Brain microvascular endothelial cell (primary cell): Measurements from ENCODE around the gene KRTAP26-1.

ENCODE experiments used
- DNase-seq: peaks from one replicate; pipeline ENCODE4 v3.0.0-alpha.2; 2020
- H3K27ac ChIP-seq: fragments of 250-450 bp; sonication (Bioruptor Pico); 2 replicates; pipeline ENCODE4 v1.5.1; 2020; ENCODE audit warnings: mild to moderate bottlenecking, moderate library complexity
- H3K27me3 ChIP-seq: fragments of 250-450 bp; sonication (Bioruptor Pico); replicated peaks from 2 replicates; pipeline ENCODE4 v1.5.1; 2020; ENCODE audit warnings: mild to moderate bottlenecking
- H3K36me3 ChIP-seq: fragments of 250-450 bp; sonication (Bioruptor Pico); replicated peaks from 2 replicates; pipeline ENCODE4 v1.5.1; 2020; ENCODE audit warnings: mild to moderate bottlenecking
- H3K4me3 ChIP-seq: 2 replicates; pipeline ENCODE4 v1.5.1; 2011; ENCODE audit warnings: low read depth, mild to moderate bottlenecking, control low read depth, low read length, moderate library complexity
- in situ Hi-C: cut with HindIII; loops from 2 replicates; pipeline ENCODE4 v1.10.0; 2017; ENCODE audit warnings: low sequenced_read_pairs, low pct_ligation_motif_present
- TF ChIP-seq, protein P1 (sequence below): IDR thresholded peaks from 2 replicates; pipeline ENCODE4 v1.5.1; 2011; ENCODE audit warnings: low read depth, mild to moderate bottlenecking, moderate library complexity, low read length, control low read depth, inconsistent platforms; ENCODE audit errors: missing control alignments

Gene KRTAP26-1

DNA sequence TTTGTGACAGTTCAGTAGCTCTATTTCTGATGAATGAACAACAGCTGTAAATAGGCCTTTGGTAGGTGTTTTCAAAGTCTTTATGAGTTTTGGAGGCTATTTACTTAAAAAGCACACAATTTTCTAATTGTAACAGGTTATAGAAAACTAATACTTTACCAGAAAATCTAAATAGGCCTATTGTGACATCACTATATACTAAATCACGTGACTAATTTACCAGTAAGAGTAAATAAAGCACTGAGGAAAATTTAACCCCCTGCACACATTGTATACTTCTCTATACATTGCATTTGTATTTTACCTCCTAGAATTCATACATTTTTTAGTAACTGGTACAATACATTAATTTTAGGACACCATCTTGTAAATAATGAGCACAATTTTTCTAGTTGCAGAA is 15.0 kb downstream of the KRTAP26-1 start:
- H3K27me3 ChIP-seq = no peaks in the 10 kb centered on the region
- H3K4me3 ChIP-seq = no peak overlapping the region
- in situ Hi-C loops = no loop called here
- H3K36me3 ChIP-seq = no peaks in the 10 kb centered on the region
- no peak overlapping the region for H3K27ac ChIP-seq
- TF ChIP-seq, protein P1, sequence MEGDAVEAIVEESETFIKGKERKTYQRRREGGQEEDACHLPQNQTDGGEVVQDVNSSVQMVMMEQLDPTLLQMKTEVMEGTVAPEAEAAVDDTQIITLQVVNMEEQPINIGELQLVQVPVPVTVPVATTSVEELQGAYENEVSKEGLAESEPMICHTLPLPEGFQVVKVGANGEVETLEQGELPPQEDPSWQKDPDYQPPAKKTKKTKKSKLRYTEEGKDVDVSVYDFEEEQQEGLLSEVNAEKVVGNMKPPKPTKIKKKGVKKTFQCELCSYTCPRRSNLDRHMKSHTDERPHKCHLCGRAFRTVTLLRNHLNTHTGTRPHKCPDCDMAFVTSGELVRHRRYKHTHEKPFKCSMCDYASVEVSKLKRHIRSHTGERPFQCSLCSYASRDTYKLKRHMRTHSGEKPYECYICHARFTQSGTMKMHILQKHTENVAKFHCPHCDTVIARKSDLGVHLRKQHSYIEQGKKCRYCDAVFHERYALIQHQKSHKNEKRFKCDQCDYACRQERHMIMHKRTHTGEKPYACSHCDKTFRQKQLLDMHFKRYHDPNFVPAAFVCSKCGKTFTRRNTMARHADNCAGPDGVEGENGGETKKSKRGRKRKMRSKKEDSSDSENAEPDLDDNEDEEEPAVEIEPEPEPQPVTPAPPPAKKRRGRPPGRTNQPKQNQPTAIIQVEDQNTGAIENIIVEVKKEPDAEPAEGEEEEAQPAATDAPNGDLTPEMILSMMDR = no peak
- DNase-seq = no peak

DNA sequence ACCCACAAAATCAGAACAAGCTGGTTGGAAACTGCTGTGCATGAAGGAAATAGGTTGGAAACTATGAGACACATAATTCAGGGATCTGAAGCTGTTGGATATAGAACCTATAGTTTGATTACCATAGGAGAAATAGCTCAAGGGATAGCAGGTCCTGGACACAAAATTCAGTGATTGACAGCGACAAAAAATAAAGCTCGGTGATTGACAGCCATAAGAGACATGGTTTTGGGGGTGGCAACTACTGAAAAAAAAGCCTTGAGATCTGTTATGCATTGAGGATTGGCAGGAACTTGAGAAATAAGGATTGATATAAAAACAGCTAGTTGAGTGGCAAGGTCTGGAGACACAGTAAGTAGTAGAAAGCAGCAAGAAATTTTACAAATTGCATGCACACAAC is 30.9 kb downstream of the KRTAP26-1 start, which contains the start of gene KRTAP25-1:
Gene KRTAP25-1 (minus strand): TSS at position 300 of the 400 bp plus-strand sequence. CDS start 24 bp downstream, at position 276.
- no peak within 1 kb of the TSS for H3K27ac ChIP-seq
- TF ChIP-seq, protein P1 = no peak

DNA sequence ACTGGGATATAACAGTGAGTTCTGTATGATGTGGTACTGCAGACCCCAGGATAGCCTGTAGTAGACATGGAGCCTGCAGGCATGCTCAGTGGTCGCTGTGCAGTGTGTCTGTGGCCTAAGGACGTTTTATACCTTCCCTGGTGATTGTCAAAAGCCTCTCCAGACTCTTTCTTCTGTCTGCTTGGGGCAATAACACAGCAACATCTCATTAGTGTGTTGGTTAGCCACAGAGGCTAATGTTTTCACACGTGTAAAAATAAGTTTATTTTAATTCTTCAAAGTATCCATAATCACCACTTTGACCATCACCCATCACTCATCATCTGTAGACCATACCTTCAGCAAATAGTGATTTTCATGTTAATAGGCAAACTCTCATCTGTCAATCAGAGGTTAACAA is 37.3 kb downstream of the KRTAP26-1 start, which contains the start of gene KRTAP24-1:
Gene KRTAP24-1 (minus strand): TSS at position 101 of the 400 bp plus-strand sequence. CDS start 18 bp downstream, at position 83.
- in situ Hi-C loops = no loop called here
- no peak within 1 kb of the TSS for H3K27ac ChIP-seq

More for the DNA sequence above, 30.9 kb downstream of the KRTAP26-1 start, which contains the start of gene KRTAP25-1:
- DNase-seq = no peak
- H3K4me3 ChIP-seq = no peak within 1 kb of the TSS
- no peaks in the 10 kb centered on the region for H3K27me3 ChIP-seq
- in situ Hi-C loops = no loop called here
- no peaks in the 10 kb centered on the region for H3K36me3 ChIP-seq

DNA sequence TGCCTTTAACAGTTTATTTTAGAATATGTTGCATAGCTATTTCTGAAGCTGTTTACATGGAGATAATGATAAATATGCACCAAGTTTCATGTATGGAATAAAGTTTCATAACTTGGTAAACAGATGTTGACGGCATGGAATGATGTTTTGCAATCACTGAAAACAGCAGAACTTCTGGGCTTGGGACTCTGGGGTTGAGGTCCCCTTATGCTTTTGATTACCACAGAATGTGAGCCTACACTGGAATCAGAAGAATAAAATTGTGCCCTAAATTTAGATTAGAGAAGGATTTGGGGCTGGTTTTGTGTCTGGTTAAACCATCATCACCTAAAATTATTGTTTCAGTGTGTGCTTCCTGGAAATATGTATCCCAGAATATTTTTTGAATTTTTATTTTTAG is 48.5 kb downstream of the KRTAP26-1 start:
- in situ Hi-C loops = no loop called here
- TF ChIP-seq, protein P1 = no peak
- no peaks in the 10 kb centered on the region for H3K36me3 ChIP-seq
- no peak overlapping the region for H3K27ac ChIP-seq
- no peak for DNase-seq
- no peak overlapping the region for H3K4me3 ChIP-seq
- H3K27me3 ChIP-seq = no peaks in the 10 kb centered on the region

More for the DNA sequence above, 37.3 kb downstream of the KRTAP26-1 start, which contains the start of gene KRTAP24-1:
- Histone ChIP-seq H3K27me3 (no peaks in the 10 kb centered on the region), H3K4me3 (no peak within 1 kb of the TSS), H3K36me3 (no peaks in the 10 kb centered on the region)
- no peak for DNase-seq
- TF ChIP-seq, protein P1 = no peak

DNA sequence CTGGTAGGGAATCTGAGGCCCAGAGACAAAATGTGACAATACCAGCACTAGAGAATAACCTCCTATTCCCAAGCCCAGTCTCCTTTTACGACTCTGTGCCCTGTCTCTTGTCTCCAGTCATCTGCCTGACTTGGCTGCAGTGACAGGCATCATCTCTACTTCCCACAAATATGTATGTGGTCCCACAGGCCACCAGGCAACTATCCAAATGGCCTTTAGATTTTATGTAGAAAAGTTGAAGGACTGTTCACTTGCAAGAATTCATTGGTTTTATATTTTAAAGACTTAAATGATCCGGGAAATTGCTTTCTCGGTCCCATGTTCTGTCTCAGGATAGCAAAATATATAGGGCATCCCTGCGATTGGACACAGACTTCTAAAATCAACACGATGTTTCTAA is 49.0 kb downstream of the KRTAP26-1 start:
- in situ Hi-C loops = no loop called here
- Histone ChIP-seq H3K36me3 (no peaks in the 10 kb centered on the region), H3K4me3 (no peak overlapping the region), H3K27me3 (no peaks in the 10 kb centered on the region), H3K27ac (no peak overlapping the region)
- TF ChIP-seq, protein P1 = no peak
- DNase-seq = no peak
